Stimulated activated CD8-positive, alpha-beta memory T cell treated with anti-CD3 and anti-CD28 coated beads, Interleukin-7, amount 100 ng/mL, for 1 hour (primary cell): ENCODE measurements around the gene PARS2.

ENCODE experiments used
- DNase-seq, 2 donors: peaks; one replicate each; pipeline ENCODE4 v3.0.0-alpha.2; 2020; ENCODE audit warnings: low read depth in 2 of 2

Gene PARS2

DNA sequence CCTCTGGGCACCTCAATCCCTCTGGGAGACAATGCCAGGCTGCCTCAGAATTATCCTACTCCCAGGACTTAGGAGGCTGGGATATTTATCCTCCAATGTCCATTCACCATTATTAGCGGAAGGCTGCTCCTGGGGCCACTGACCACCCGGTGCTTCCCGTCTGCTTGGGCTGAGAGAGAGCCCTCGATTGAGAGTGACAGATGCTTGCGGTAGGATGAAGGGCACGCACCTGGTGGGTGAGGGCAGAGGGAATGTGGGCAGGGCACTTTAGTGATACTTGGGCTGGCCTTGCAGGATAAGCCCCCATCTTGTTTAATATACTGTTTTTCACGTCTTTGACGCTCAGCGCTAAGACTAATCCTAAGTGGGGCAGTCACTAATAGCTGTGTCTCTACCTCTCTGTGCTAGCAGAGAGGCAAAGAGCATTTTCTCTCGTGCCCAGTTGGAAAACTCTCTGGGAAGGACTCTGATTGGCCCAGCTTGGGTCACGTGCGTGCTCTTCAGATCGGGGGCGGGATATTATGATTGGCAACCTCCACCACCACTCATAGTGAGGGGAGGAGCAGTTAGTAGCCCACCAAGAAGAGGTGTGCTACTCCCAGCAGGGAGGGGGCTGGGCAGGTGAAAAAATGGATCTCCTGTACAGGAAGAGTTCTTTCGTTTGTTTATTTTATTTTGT lies 10.6 kb upstream of the PARS2 start:
- DNase-seq, result no peak

DNA sequence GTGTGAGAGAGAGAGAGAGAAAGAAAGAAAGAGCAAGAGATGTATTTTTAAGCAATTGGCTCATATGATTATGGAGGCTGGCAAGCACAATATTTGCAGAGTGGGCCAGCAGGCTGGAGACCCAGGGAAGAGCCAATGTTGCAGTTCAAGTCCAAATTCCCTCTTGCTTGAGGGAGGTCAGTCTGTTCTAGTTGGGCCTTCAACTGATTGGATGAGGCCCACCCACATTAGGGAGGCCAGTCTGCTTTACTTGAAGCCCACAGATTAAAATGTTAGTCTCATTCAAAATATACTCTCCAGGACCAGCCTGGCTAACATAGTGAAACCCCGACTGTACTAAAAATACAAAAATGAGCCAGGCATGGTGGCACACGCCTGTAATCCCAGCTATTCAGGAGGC lies 8.6 kb upstream of the PARS2 start:
- no peak for DNase-seq

DNA sequence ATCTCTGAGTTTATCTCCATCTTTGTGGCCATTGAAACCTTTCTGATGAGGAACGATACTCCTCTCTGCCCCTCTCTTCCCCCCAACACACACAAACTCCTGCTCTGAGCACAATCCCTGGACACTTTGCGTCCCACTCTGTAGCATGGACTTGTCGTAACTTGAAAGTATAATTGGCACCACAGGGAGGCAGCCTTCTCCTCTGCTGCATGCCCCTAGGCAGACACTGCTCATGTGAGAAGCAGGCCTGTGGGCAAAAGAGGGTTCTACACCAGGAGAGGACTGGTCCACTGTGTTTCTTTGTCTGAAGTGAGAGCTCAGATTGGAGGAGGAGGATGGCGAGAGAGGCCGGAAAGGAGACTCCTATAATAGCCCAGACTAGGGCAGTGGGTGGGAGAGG lies 3.8 kb upstream of the PARS2 start:
- no peak for DNase-seq

DNA sequence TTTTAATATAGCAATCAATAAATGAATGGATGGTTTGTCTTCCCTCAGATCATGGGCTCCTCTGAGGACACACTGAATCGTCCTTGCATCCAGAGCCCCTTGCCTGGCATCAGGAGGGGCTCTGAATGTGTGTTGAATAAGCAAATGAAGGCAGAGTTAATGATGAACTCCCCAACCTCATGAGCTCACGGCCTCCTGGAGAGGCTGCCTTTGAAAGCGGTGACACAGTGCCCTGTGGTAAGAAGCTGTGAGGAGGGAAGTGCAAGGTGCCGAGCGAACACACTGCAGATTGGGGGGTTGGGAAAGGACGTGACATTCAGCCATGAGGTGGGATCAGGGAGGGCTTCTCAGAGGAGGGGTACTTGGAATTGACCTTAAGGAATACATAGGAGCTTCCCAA lies 3.2 kb upstream of the PARS2 start:
- DNase-seq, result no peak

DNA sequence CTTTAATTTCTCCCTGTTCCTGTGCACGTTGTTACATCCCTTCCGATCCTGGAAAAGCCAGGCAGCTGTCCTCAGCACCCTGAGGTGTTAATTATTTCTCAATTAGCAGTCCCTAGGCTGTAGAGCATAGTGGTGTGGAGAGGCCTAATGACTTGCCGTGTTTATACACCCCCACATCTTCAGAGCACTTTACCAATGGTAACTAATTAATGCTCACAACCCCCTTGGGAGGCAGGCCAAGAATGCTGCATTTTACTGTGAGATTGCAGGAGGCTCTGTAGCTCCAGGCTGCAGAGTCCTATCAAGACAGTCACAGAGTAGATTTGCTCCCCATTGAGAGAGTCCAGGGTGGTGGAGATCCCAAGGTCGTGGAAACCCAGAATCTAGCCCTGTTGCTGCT lies 2.4 kb upstream of the PARS2 start:
- DNase-seq, result no peak

- no peak for DNase-seq
These were observed 719 bp upstream of the PARS2 start for GRCh38 chr1:54764922-54765561.

- DNase-seq, result no peak
These were observed 549 bp downstream of the PARS2 start for GRCh38 chr1:54763816-54764132.

GRCh38 chr1:54758678-54759348 lies 5.5 kb downstream of the PARS2 start:
- DNase-seq, result no peak

DNA sequence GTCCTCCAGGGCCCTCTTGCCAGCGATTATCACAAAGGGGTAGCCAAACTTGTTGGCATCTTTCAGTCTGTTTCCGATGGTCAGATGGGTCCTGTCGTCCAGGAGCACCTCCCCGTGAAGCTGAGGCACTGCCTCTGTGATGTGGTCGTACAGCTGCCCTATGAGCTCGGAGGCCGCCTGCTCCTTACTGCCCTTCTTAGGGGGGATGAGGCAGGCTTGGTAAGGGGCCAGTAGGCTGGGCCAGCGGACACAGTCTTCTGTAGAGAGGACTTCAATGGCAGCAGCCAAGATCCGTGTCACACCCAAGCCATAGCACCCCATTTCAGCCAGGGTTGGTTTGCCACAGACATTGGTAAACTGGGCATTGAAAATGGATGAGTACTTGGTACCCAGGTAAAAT lies 6.5 kb downstream of the PARS2 start:
- no peak for DNase-seq

DNA sequence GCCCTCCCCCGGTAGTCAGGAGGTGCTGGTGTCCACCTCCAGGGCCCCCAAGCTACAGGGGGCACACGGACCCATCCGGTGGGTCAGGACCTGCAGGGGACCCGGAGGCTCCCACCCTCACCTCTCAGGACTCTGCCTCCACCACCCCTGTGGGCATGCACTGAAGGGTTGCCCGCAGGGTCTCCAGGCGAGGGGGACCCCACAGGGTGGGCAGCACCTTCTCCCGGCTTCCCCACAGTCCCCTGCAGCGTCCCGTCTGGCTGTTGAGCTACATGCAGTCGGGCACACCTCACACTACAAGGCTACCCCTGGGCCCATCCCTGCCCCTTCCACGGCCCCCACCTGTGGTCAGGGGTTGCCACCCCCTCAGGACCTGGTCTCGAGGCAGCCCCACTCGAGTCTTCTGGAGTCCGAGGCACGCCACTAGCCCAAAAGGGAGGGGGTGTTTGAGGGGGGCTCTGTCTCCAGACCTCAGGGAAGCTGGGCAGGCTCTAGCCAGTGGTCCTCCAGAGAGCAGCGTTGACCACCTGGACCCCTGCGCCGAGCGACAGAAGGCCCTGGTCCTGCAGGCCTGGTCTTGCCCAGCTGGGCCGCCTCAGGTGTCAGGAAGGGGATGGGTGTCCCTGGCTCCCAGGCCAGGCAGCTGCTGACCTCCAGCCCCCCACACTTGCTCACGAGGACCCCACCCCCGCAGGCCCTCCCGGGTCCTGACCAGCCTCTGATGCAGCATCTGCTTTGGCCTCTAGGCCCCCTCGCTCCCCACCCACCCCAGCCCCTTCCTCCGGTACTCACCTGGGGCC lies 9.6 kb downstream of the PARS2 start:
- no peak for DNase-seq

DNA sequence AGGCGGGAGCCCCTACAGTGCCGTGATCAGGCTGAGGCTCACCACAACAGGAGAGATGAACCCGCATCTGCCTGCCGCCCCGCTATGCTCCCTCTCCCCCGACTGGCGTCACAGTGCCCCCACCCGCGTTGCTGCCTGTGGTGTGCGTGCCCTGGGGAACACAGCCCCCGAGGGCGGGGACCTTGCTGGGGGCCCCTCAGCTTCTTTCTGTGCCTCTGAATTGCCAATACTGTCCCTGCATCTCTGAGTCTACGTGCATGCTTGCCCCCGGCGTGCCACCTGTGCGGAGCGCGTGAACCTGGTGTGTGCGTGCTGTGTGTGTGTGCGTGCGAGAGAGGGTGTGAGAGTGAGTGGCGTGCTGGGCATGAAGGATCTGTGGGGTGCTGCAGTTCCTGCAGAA lies 10.3 kb downstream of the PARS2 start:
- no peak for DNase-seq

- DNase-seq, result no peak
These were observed 12.9 kb downstream of the PARS2 start for GRCh38 chr1:54751426-54751825.

DNA sequence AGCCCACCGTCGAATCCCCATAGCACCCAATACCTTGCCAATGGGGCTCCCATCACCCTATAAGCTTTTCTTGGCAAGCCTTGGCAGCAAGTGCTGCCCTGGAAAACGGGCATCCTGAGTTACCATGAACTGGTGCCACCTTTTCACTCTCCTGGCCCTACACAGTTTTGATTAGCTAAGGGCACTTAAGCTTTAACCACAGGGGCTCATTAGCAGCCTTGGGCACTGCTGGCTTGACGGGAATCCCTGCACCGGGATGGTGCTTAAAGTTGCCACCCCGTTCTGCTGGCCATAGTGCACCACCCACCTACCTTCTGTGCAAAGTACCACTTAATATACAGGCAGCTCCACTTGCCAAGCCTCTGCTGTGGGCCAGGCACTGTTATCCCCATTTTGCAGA lies 13.7 kb downstream of the PARS2 start:
- DNase-seq, result no peak

- no peak for DNase-seq
These were observed 16.1 kb downstream of the PARS2 start for GRCh38 chr1:54748094-54748835.

GRCh38 chr1:54745864-54746263 lies 18.5 kb downstream of the PARS2 start:
- no peak for DNase-seq

DNA sequence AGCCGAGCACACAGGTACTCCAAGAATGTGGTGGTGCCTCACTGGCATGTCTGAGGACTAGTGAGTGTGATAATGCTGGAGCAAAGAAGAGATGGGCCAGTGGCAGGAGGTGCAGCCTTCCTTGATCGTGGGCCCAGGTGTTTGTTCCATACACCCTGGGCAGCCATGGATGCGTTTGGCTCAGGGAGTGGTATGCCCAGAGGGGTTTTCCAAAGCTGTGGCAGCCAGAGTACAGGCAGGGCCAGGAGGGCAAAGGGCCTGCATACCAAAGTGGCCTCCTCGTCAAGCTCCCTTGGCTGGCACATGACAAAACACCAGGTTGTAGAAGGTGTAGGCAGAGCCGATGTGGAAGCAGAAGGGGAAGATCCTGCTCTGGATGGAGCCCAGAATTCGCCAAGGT lies 19.0 kb downstream of the PARS2 start:
- DNase-seq, result no peak

DNA sequence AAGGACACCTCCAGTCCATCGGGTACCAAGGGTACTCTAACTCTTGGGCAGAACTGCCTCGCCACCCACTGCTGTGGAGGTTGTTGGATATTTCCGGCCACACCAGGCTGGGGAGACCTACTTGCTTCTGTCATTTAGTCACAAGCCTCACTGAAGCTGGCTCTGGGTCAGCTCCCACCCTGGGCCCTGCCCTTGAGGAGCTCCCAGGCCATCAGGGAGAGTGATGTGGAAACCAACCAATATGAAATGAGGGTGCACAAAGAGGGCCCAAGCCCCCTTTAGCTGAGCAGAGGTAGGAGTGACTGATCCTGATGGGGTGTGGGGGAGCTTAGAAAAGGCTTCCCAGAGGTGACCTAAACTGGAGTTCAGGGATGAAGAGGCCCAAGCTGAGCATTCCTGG lies 19.6 kb downstream of the PARS2 start:
- DNase-seq, result no peak

DNA sequence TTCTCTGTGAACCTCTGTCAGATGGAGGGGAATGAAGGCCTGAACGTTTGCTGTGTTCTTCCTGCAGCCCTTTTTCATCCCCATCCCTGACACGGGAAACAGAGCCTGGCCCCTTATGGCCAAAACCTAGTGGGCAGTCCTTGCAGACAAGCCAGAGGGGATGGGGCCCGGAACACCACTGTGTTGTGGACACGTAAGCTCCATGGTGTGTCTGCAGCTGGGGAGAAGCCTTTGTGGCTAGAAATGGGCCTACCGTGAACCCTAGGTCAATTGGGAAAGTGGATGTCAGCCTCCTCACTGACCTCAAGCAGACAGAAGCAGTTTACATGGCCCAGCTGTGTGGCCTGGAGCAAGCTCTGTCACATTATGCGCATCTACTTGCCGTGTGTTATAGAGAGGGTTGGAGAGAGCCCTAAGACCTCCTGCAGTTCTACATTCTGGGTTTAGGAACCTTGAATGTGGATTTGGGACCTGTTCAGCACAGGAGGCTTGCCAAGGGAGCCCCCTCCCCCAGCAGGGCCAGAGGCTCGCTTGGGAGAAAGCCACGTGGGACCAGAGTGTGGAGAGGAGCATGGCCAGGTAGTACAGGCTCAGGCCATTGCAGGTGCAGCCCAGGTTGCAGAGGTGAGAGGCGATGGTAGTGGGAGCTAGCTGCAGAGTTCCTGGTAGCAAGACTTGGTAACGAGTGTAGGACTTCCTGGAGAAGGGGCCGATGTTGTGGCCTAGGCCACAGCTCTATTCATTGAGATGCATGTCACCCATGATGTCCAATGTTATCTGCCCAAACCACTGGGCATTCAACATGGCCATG lies 20.7 kb downstream of the PARS2 start:
- no peak for DNase-seq

DNA sequence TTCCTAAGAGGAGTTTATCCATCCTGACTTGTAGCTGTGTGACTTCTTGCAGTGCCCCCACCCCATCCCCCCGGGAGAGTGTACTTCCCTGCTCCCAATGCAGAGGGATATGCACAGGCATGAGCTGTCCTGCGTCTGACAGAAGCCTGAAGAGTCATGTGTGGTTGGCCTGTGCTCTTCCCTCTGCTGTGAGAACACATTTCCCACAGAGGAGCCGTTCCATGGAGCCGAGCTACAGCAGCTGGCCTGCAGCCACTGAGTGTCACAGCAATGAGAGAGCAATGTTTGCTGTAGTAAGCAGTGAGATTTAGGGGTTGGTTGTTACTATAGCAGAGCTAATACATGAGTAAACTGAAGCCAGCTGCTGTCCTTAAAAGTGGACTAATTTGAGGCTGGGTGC lies 22.0 kb downstream of the PARS2 start:
- no peak for DNase-seq

DNA sequence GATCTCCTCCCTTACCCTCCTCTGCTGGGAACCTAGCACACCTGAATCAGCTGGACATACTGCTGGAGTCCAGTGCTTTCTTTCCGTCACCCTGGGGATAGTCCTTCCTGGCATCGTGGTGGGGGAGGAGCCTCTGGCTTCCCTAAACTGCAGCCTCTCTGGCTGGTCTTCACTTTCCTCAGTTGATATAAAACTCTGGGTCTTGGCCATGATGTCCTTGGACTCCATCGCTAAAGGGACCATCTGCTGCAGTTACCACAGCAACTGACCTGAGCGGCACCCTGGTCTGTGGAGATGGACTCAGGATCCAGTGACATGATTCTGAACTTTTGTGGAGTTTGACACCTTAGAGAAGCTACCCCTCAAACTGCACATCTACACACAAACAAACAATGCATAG lies 22.8 kb downstream of the PARS2 start:
- DNase-seq, result no peak

GRCh38 chr1:54738244-54738643 lies 26.1 kb downstream of the PARS2 start:
- DNase-seq, result no peak
